ENCODE data around the gene ERC1.

ERC1 gene

DNA sequence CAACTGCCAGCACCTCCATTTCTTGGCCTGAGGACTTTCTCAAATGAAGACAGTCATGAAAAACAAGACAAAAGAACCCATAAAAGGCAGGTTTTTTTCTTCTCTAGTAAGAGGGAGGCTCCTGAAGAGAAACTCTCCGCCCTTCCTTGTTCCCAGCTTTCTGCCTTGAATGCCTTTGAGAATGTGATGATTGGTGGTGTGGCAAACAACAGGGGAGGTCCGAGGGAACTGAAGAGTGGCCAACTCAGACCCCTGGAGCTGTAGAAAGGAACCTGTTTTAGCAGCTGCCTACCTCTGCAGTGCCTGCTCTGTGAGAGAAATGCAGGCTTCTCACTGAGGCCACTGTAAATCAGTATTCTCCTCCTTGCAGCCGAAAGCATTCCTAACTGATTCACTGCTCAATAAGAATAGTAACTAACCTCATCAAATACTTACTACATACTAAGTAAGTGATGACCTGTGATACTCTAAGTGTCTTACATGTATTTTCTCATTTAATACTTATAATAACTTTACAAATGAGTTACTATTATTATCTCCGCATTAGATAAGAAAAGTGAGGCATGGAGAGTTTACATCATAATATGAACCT is 16.7 kb upstream of the ERC1 start:
- H3K4me3 ChIP-seq (ENCODE audit: low read depth, low read length) = no peak overlapping the region
- no peaks in the 10 kb centered on the region for H3K36me3 ChIP-seq
- no peak overlapping the region for H3K27ac ChIP-seq
- H3K27me3 ChIP-seq (ENCODE audit: insufficient read depth, low read depth, severe bottlenecking) = no peaks in the 10 kb centered on the region
- DNase-seq = no peak
- H3K9me3 ChIP-seq (ENCODE audit: severe bottlenecking) = no peaks in the 10 kb centered on the region
- TF ChIP-seq, protein P1, sequence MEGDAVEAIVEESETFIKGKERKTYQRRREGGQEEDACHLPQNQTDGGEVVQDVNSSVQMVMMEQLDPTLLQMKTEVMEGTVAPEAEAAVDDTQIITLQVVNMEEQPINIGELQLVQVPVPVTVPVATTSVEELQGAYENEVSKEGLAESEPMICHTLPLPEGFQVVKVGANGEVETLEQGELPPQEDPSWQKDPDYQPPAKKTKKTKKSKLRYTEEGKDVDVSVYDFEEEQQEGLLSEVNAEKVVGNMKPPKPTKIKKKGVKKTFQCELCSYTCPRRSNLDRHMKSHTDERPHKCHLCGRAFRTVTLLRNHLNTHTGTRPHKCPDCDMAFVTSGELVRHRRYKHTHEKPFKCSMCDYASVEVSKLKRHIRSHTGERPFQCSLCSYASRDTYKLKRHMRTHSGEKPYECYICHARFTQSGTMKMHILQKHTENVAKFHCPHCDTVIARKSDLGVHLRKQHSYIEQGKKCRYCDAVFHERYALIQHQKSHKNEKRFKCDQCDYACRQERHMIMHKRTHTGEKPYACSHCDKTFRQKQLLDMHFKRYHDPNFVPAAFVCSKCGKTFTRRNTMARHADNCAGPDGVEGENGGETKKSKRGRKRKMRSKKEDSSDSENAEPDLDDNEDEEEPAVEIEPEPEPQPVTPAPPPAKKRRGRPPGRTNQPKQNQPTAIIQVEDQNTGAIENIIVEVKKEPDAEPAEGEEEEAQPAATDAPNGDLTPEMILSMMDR (IDR thresholded peaks at IDR 0.05; ENCODE audit: low read depth, low read length) = no peak

DNA sequence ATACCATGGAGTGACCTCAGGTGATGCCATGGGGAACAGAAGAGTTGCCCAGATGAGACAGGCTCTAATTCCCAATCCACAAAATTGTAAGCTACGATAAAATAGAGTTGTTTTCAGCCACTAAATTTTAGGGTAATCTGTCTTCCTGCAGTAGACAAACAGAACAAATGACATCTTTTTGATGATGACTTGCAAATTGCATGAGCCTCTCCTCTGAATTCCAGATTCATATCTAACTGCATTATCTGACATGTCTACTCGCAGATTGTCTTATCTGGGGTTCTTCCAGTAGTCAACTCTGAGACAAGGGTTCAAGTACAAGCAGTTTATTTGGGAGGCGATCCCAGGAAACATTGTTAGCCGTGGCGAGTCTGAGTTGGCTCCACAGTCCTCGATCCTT is 14.4 kb upstream of the ERC1 start:
- Histone ChIP-seq H3K9me3 (ENCODE audit: severe bottlenecking) (no peaks in the 10 kb centered on the region), H3K27ac (no peak overlapping the region), H3K36me3 (no peaks in the 10 kb centered on the region), H3K27me3 (ENCODE audit: insufficient read depth, low read depth, severe bottlenecking) (no peaks in the 10 kb centered on the region), H3K4me3 (ENCODE audit: low read depth, low read length) (no peak overlapping the region)
- TF ChIP-seq, protein P1 (IDR thresholded peaks at IDR 0.05; ENCODE audit: low read depth, low read length) = no peak
- no peak for DNase-seq

DNA sequence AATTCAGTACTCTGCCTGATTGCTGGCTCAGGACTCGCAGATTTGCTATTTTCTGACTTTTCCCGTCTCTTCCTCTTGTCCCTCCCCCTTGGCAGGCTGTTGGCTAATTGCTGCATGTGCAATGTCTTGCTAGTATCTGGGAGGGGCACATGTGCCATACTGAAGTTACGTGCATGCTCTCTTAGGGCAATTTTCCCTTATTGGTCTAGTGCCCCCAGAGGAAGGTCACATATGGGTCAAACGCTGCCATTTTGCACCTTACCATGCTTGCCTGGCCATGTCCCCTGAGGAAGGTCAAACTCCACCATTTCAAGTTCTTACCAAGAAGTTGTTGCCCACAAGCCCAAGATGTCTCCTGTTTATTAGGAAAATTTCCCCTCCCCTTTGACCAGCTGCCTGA is 13.9 kb upstream of the ERC1 start:
- TF ChIP-seq, protein P1 (IDR thresholded peaks at IDR 0.05; ENCODE audit: low read depth, low read length) = 0 out of 2 replicates have a peak, but pooled peaks have one; percentile 3
- DNase-seq = no peak
- Histone ChIP-seq H3K4me3 (ENCODE audit: low read depth, low read length) (no peak overlapping the region), H3K27ac (no peak overlapping the region), H3K9me3 (ENCODE audit: severe bottlenecking) (no peaks in the 10 kb centered on the region), H3K27me3 (ENCODE audit: insufficient read depth, low read depth, severe bottlenecking) (no peaks in the 10 kb centered on the region), H3K36me3 (no peaks in the 10 kb centered on the region)

GRCh38 chr12:979349-979748 is 11.7 kb upstream of the ERC1 start:
- TF ChIP-seq, protein P1 (IDR thresholded peaks at IDR 0.05; ENCODE audit: low read depth, low read length) = no peak
- Histone ChIP-seq H3K36me3 (no peaks in the 10 kb centered on the region), H3K4me3 (ENCODE audit: low read depth, low read length) (no peak overlapping the region), H3K27me3 (ENCODE audit: insufficient read depth, low read depth, severe bottlenecking) (no peaks in the 10 kb centered on the region), H3K27ac (no peak overlapping the region), H3K9me3 (ENCODE audit: severe bottlenecking) (no peaks in the 10 kb centered on the region)
- DNase-seq = no peak

DNA sequence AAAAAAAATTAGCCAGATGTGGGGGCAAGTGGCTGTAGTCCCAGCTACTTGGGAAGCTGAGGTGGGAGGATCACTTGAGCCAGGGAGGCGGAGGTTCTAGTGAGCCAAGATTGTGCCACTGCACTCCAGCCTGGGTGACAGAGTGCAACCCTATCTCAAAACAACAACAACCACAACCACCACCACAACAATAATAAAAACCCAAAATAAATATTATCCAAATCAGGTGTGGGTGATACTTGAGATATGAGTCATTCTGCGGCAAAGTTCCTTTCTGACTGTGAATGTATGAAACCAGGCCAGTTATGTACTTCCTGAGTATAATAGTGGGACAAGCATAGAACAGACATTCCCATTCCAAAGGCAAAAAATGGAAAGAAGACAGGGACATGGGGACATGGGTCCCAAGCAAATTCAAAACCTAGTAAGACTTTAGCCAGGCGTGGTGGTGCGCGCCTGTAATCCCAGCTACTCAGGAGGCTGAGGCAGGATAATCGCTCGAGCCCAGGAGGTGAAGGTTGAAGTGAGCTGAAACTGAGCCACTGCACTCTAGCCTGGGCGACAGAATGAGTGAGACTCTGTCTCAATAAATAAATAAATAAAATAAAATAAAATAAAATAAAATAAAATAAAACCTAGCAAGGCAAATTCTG is 9.7 kb upstream of the ERC1 start:
- no peaks in the 10 kb centered on the region for H3K9me3 ChIP-seq (ENCODE audit: severe bottlenecking)
- no peak overlapping the region for H3K27ac ChIP-seq
- H3K4me3 ChIP-seq (ENCODE audit: low read depth, low read length) = no peak overlapping the region
- TF ChIP-seq, protein P1 (IDR thresholded peaks at IDR 0.05; ENCODE audit: low read depth, low read length) = no peak
- DNase-seq = no peak
- no peaks in the 10 kb centered on the region for H3K27me3 ChIP-seq (ENCODE audit: insufficient read depth, low read depth, severe bottlenecking)
- H3K36me3 ChIP-seq = 0 out of 2 replicates have a peak, but pooled peaks cover 2% of the 10 kb centered on the region

Data from WERI-Rb-1 (cell line).